HG02884 (cell line): Measurements from ENCODE around the gene NBPF19.
"Not testable (repeated sequence)": the region's sequence is repeated elsewhere in the genome, so short reads cannot be mapped to it uniquely, and the experiment has no call there.

Source experiments
- ATAC-seq: cut with Tn5 transposase; IDR thresholded peaks from one replicate; pipeline ENCODE4 v1.9.1; 2021; ENCODE audit warnings: mild to moderate bottlenecking, moderate library complexity; ENCODE audit not compliant: unreplicated experiment

The NBPF19 gene

GRCh38 chr1:149474745-149475144 lies at the start of gene NBPF19:
Gene NBPF19 (plus strand): TSS chr1:149475045. CDS start chr1:149475933, 888 bp downstream.
- not testable (repeated sequence) for ATAC-seq

GRCh38 chr1:149428317-149428716 lies 46.5 kb upstream of the NBPF19 start:
- ATAC-seq = not testable (repeated sequence)

GRCh38 chr1:149445451-149445850 lies 29.4 kb upstream of the NBPF19 start:
- not testable (repeated sequence) for ATAC-seq

GRCh38 chr1:149452196-149452595 lies 22.6 kb upstream of the NBPF19 start:
- ATAC-seq = not testable (repeated sequence)

- not testable (repeated sequence) for ATAC-seq
Observed at GRCh38 chr1:149452652-149453051, 22.2 kb upstream of the NBPF19 start.

- not testable (repeated sequence) for ATAC-seq
Observed at GRCh38 chr1:149558350-149558825, 83.5 kb downstream of the NBPF19 start.

- ATAC-seq = not testable (repeated sequence)
Observed at GRCh38 chr1:149561806-149562205, 87.0 kb downstream of the NBPF19 start.

GRCh38 chr1:149565485-149565884 lies 90.6 kb downstream of the NBPF19 start:
- not testable (repeated sequence) for ATAC-seq

- not testable (repeated sequence) for ATAC-seq
Observed at GRCh38 chr1:149572763-149573162, 97.9 kb downstream of the NBPF19 start.

GRCh38 chr1:149585592-149585991 lies 110.7 kb downstream of the NBPF19 start:
- not testable (repeated sequence) for ATAC-seq
